PC-3 (cell line): ENCODE data around the gene SNX8. TPM values are rescaled to one million over a fixed set of nuclear protein-coding genes. Genes with fewer than 3 reads are reported as not detected.

Experiments
- ATAC-seq: fragments of 200-7000 bp; cut with Tn5 transposase; 2 replicates; pipeline ENCODE4 v1.9.1; 2020; ENCODE audit warnings: mild to moderate bottlenecking, moderate library complexity
- BruUV-seq: library from RNA; stranded (reverse); fragments of 400-500 nt; replicated peaks from 2 replicates; lab custom pipeline; 2021; lab: Mats Ljungman, UMichigan
- CTCF ChIA-PET: fragments of 300-600 bp; sonication (Branson Sonifier 250); formaldehyde crosslinking; loops from one replicate; lab custom pipeline; 2022; ENCODE audit warnings: antibody characterized with exemption; lab: Charles Lee
- POLR2A ChIA-PET: fragments of 300-600 bp; sonication (Branson Sonifier 250); formaldehyde crosslinking; loops from one replicate; lab custom pipeline; 2022; ENCODE audit warnings: antibody characterized with exemption; ENCODE audit not compliant: unreplicated experiment; lab: Charles Lee
- DNase-seq: peaks from one replicate; pipeline ENCODE4 v3.0.0-alpha.2; 2015
- H2AFZ ChIP-seq: fragments of 300-600 bp; sonication (generic); 2 replicates; pipeline ENCODE4 v1.6.0; 2016; ENCODE audit warnings: antibody characterized with exemption, low read length
- H3F3A ChIP-seq: fragments of 300-600 bp; sonication (generic); one replicate; pipeline ENCODE4 v1.6.0; 2017; ENCODE audit warnings: antibody characterized with exemption, low read length, control low read depth, mild to moderate bottlenecking; ENCODE audit not compliant: unreplicated experiment
- H3K27ac ChIP-seq: fragments of 300-600 bp; sonication (generic); 2 replicates; pipeline ENCODE4 v1.5.1; 2016; ENCODE audit warnings: mild to moderate bottlenecking, low read length
- H3K27me3 ChIP-seq: fragments of 300-600 bp; sonication (generic); 2 replicates; pipeline ENCODE4 v1.6.1; 2016; ENCODE audit warnings: low read length, mixed read lengths
- H3K36me3 ChIP-seq: fragments of 300-600 bp; sonication (generic); 2 replicates; pipeline ENCODE4 v1.6.1; 2016; ENCODE audit warnings: low read depth, mixed run types, low read length, mixed read lengths
- H3K4me1 ChIP-seq: fragments of 300-600 bp; sonication (generic); 2 replicates; pipeline ENCODE4 v1.5.1; 2016; ENCODE audit warnings: low read length; ENCODE audit not compliant: insufficient read depth
- H3K4me2 ChIP-seq: fragments of 300-600 bp; sonication (generic); 2 replicates; pipeline ENCODE4 v1.6.0; 2016; ENCODE audit warnings: low read length
- H3K4me3 ChIP-seq: fragments of 300-600 bp; sonication (generic); 2 replicates; pipeline ENCODE4 v1.5.1; 2016; ENCODE audit warnings: mild to moderate bottlenecking, low read length, mixed read lengths
- H3K79me2 ChIP-seq: fragments of 300-600 bp; sonication (generic); 2 replicates; pipeline ENCODE4 v1.6.1; 2017; ENCODE audit warnings: low read length, mixed read lengths
- H3K9ac ChIP-seq: fragments of 300-600 bp; sonication (generic); 2 replicates; pipeline ENCODE4 v1.6.0; 2016; ENCODE audit warnings: mild to moderate bottlenecking, low read length
- H3K9me2 ChIP-seq: fragments of 300-600 bp; sonication (generic); replicated peaks from 2 replicates; pipeline ENCODE4 v1.6.1; 2016; ENCODE audit warnings: mixed run types, low read length, mixed read lengths
- H3K9me3 ChIP-seq: fragments of 300-600 bp; sonication (generic); 2 replicates; pipeline ENCODE4 v1.6.1; 2016; ENCODE audit warnings: low read length, mixed read lengths
- H4K20me1 ChIP-seq: fragments of 300-600 bp; sonication (generic); 2 replicates; pipeline ENCODE4 v1.6.1; 2016; ENCODE audit warnings: low read length, mixed read lengths
- CTCF ChIP-seq: fragments of 300-600 bp; sonication (generic); conservative IDR thresholded peaks from 2 replicates; pipeline ENCODE4 v1.5.1; 2017; ENCODE audit warnings: antibody characterized with exemption, low read depth, mild to moderate bottlenecking, low read length
- EZH2 ChIP-seq: fragments of 300-600 bp; sonication (generic); IDR thresholded peaks from one replicate; pipeline ENCODE4 v1.6.1; 2017; ENCODE audit warnings: antibody characterized with exemption, mild to moderate bottlenecking, low read length; ENCODE audit not compliant: unreplicated experiment
- EZH2phosphoT487 ChIP-seq: fragments of 300-600 bp; sonication (generic); IDR thresholded peaks from 2 replicates; pipeline ENCODE4 v1.6.1; 2018; ENCODE audit warnings: mild to moderate bottlenecking, antibody characterized with exemption, low read length, borderline replicate concordance
- intact Hi-C: fragments of 100-400 bp; cut with micrococcal nuclease; formaldehyde crosslinking; loops from 2 replicates; pipeline ENCODE4 v1.9.0; 2023
- total RNA-seq: library from RNA; depleted of rRNA; stranded (reverse); fragments of >200 nt; gene quantifications from 2 replicates; pipeline ENCODE4 v1.2.3, GENCODE V29; 2014

Gene SNX8
- total RNA-seq, 1 experiment from 2014 or later: 12.3 TPM

GRCh38 chr7:2244404-2244995 lies 69.7 kb downstream of the SNX8 start:
- intact Hi-C loops: no loop called here
- Histone ChIP-seq H3K9me3 (no peaks in the 10 kb centered on the region), H3K4me3 (no peak overlapping the region), H3K4me2 (no peak overlapping the region), H3K36me3 (peaks cover 3% of the 10 kb centered on the region), H3K9me2 (no peaks in the 10 kb centered on the region), H4K20me1 (no peaks in the 10 kb centered on the region), H3K27me3 (no peaks in the 10 kb centered on the region), H3K27ac (no peak overlapping the region), H3K9ac (no peak overlapping the region), H2AFZ (no peak overlapping the region), H3K79me2 (peaks cover 33% of the 10 kb centered on the region), H3K4me1 (peaks cover 31% of the 10 kb centered on the region), H3F3A (no peaks in the 10 kb centered on the region)
- ChIA-PET CTCF (no interaction called here), POLR2A (no interaction called here)
- ATAC-seq: no peak
- no peak for DNase-seq
- no peak for TF ChIP-seq EZH2phosphoT487
- TF ChIP-seq EZH2: no peak
- TF ChIP-seq CTCF: no peak
- no TSS peak for BruUV-seq

GRCh38 chr7:2243458-2243857 lies 70.8 kb downstream of the SNX8 start:
- H3K9me3 ChIP-seq: no peaks in the 10 kb centered on the region
- intact Hi-C loops: no loop called here
- peaks cover 21% of the 10 kb centered on the region for H3K4me1 ChIP-seq
- no peak overlapping the region for H3K27ac ChIP-seq
- no peak for ATAC-seq
- no peak for DNase-seq
- ChIA-PET POLR2A (no interaction called here), CTCF (no interaction called here)
- no peaks in the 10 kb centered on the region for H3F3A ChIP-seq
- no peaks in the 10 kb centered on the region for H4K20me1 ChIP-seq
- peak overlapping the region; percentile 93 for H3K4me2 ChIP-seq
- H3K4me3 ChIP-seq: no peak overlapping the region; the same call in 1 of the 2 replicates
- peaks cover 35% of the 10 kb centered on the region for H3K79me2 ChIP-seq
- no TSS peak for BruUV-seq
- TF ChIP-seq EZH2 (no peak), CTCF (no peak), EZH2phosphoT487 (no peak)
- no peak overlapping the region for H2AFZ ChIP-seq
- peaks cover 9% of the 10 kb centered on the region for H3K36me3 ChIP-seq
- no peaks in the 10 kb centered on the region for H3K27me3 ChIP-seq
- no peak overlapping the region for H3K9ac ChIP-seq
- no peaks in the 10 kb centered on the region for H3K9me2 ChIP-seq
